MCF 10A (cell line): ENCODE data around the gene WDFY4. TPM values are rescaled to one million over a fixed set of nuclear protein-coding genes. Genes with fewer than 3 reads are reported as not detected.

Experiments used
- BruUV-seq: library from RNA; stranded (reverse); fragments of 400-500 nt; replicated peaks from 2 replicates; lab custom pipeline; 2021; lab: Mats Ljungman, UMichigan
- CTCF ChIA-PET: fragments of 300-600 bp; sonication (Branson Sonifier 250); formaldehyde crosslinking; extraction: SDS; loops from one replicate; lab custom pipeline; 2021; ENCODE audit warnings: antibody characterized with exemption, inconsistent platforms; lab: Yijun Ruan, JAX
- POLR2A ChIA-PET: fragments of 300-600, 350-650 bp; sonication (Branson Sonifier 250); formaldehyde crosslinking; extraction: SDS; loops from one replicate; lab custom pipeline; 2020; ENCODE audit warnings: antibody characterized with exemption, inconsistent platforms; lab: Yijun Ruan, JAX
- DNase-seq: peaks from one replicate; pipeline ENCODE4 v3.0.0-alpha.2; 2018; ENCODE audit not compliant: unreplicated experiment
- H3K27ac Mint-ChIP-seq: one replicate; pipeline ENCODE4 v1.8.0; 2022; ENCODE audit warnings: mild to moderate bottlenecking, low read depth, mixed read lengths; ENCODE audit not compliant: unreplicated experiment
- H3K27me3 Mint-ChIP-seq: one replicate; pipeline ENCODE4 v1.8.0; 2022; ENCODE audit warnings: mixed read lengths; ENCODE audit not compliant: insufficient read depth, unreplicated experiment
- H3K36me3 Mint-ChIP-seq: one replicate; pipeline ENCODE4 v1.8.0; 2022; ENCODE audit warnings: mild to moderate bottlenecking, moderate library complexity, mixed read lengths; ENCODE audit not compliant: insufficient read depth, unreplicated experiment
- H3K4me1 Mint-ChIP-seq: one replicate; pipeline ENCODE4 v1.8.0; 2022; ENCODE audit warnings: mixed read lengths; ENCODE audit not compliant: insufficient read depth, unreplicated experiment
- H3K4me3 Mint-ChIP-seq: one replicate; pipeline ENCODE4 v1.8.0; 2022; ENCODE audit warnings: mild to moderate bottlenecking, moderate library complexity, mixed read lengths; ENCODE audit not compliant: unreplicated experiment
- H3K9me3 Mint-ChIP-seq: one replicate; pipeline ENCODE4 v1.8.0; 2022; ENCODE audit warnings: mixed read lengths; ENCODE audit not compliant: unreplicated experiment
- intact Hi-C: fragments of 100-400 bp; cut with micrococcal nuclease; formaldehyde crosslinking; loops from 2 replicates; pipeline ENCODE4 v1.14.1; 2022
- total RNA-seq: library from RNA; stranded (reverse); gene quantifications from 2 replicates; pipeline ENCODE4 v1.2.3, GENCODE V29; 2022
- TF ChIP-seq, protein P1 (sequence below): fragments of 200-600 bp; IDR thresholded peaks from one replicate; pipeline ENCODE4 v1.8.0; 2022; ENCODE audit warnings: antibody characterized with exemption, mild to moderate bottlenecking; ENCODE audit not compliant: unreplicated experiment

The WDFY4 gene
- total RNA-seq, 1 experiment from 2014 or later: not detected

- TF ChIP-seq, protein P1, sequence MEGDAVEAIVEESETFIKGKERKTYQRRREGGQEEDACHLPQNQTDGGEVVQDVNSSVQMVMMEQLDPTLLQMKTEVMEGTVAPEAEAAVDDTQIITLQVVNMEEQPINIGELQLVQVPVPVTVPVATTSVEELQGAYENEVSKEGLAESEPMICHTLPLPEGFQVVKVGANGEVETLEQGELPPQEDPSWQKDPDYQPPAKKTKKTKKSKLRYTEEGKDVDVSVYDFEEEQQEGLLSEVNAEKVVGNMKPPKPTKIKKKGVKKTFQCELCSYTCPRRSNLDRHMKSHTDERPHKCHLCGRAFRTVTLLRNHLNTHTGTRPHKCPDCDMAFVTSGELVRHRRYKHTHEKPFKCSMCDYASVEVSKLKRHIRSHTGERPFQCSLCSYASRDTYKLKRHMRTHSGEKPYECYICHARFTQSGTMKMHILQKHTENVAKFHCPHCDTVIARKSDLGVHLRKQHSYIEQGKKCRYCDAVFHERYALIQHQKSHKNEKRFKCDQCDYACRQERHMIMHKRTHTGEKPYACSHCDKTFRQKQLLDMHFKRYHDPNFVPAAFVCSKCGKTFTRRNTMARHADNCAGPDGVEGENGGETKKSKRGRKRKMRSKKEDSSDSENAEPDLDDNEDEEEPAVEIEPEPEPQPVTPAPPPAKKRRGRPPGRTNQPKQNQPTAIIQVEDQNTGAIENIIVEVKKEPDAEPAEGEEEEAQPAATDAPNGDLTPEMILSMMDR: no peak
- Mint-ChIP-seq H3K27ac (no peak overlapping the region), H3K9me3 (no peaks in the 10 kb centered on the region), H3K4me1 (no peaks in the 10 kb centered on the region), H3K4me3 (no peak overlapping the region), H3K27me3 (peaks cover 52% of the 10 kb centered on the region), H3K36me3 (no peaks in the 10 kb centered on the region)
- no peak for DNase-seq
- ChIA-PET POLR2A (no interaction called here), CTCF (interaction anchor here (0.6 kb wide), 1 partner anchor 268 kb away, joined by 6 read pairs; no protein-coding TSS in a partner anchor)
- no TSS peak for BruUV-seq
- intact Hi-C loops: no loop called here
Observed at GRCh38 chr10:48923748-48924147, 239.1 kb downstream of the WDFY4 start.

DNA sequence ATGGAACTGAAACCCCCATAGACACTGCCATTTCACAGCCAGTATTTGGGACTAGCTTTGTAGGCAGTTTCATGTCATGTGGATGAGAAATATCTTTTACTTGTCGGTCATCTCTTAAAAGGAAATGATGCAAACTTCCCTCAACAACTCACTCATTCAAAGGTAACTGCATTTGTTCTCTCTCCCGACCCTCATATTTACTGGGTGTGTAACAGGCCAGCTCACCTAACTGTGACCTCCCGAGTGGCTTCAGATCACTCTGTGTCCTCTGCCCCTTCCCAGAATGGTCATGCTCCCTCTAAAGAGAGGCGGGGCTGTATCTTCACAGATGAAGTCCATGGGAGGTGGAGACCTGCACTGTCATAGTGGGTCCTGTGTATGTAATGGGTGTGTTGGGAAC lies 240.3 kb downstream of the WDFY4 start:
- Mint-ChIP-seq H3K27me3 (peaks cover 47% of the 10 kb centered on the region), H3K9me3 (no peaks in the 10 kb centered on the region), H3K27ac (no peak overlapping the region), H3K4me1 (no peaks in the 10 kb centered on the region), H3K4me3 (no peak overlapping the region), H3K36me3 (no peaks in the 10 kb centered on the region)
- ChIA-PET CTCF (interaction anchor here (0.5 kb wide), 1 partner anchor 487 kb away, joined by 3 read pairs; no protein-coding TSS in a partner anchor), POLR2A (no interaction called here)
- BruUV-seq: no TSS peak
- DNase-seq: no peak
- intact Hi-C loops: no loop called here
- TF ChIP-seq, protein P1: no peak

DNA sequence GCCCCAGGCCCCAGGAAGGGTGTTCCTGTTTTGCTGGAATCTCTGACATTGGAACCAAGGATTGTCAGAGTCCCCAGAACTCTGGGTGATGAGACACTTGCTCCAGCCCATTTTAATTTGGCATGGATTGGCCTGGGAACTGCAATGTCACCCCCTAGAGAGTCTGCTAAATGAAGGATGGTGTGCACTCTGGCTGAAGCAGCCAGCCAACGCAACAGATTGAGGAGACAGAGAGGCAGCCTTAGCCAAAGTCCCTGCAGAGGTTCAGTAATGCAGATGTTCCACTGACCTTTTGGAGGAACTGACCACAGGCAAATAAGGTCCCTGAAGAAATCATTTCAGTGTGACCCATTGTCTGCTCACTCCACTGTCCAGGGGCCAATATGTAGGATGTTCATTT lies 241.6 kb downstream of the WDFY4 start:
- peaks cover 41% of the 10 kb centered on the region for H3K27me3 Mint-ChIP-seq
- no peak overlapping the region for H3K27ac Mint-ChIP-seq
- no peaks in the 10 kb centered on the region for H3K9me3 Mint-ChIP-seq
- CTCF ChIA-PET: interaction anchor here (0.7 kb wide), 1 partner anchor 41 kb away, joined by 3 read pairs; no protein-coding TSS in a partner anchor
- no peak for DNase-seq
- H3K36me3 Mint-ChIP-seq: no peaks in the 10 kb centered on the region
- no TSS peak for BruUV-seq
- H3K4me3 Mint-ChIP-seq: no peak overlapping the region
- intact Hi-C loops: no loop called here
- H3K4me1 Mint-ChIP-seq: no peaks in the 10 kb centered on the region
- TF ChIP-seq, protein P1: no peak
- POLR2A ChIA-PET: no interaction called here

DNA sequence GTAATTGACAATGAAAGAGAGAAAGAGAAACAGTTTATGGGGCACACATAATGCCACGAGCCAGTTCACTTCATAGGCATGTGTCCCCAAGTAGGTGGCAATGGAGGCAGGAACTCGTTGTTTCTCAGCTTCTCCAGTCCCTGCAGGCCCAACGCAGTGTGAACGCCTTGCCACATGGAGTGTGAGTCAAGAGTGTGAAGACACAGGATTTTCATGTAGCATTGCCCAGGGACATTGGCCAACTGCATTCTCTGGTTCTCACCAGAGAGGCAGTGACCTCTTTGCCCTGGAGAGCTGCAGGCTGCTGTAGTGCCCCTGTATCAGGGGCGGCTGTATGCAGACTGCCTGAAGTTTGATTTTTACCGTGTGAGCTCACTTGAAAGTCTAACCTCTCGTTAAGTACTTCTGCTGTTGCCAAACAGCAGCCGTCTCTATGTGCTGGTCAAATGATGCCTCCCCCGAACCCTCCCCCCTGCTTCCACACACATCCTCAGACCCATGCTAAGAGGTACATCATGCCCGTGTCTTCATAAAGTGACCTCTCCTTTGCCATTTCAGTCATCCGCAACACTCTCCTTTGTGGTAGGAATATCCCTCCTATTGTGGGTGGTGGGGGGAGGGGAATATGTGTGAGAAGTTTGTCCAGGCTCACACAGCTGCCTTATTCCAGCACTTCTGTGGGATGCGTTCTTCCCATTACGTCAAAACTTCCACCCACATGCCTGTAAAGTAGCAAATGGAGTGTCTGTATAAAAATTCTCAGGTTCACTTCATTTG lies 242.3 kb downstream of the WDFY4 start:
- Mint-ChIP-seq H3K27ac (no peak overlapping the region), H3K27me3 (peaks cover 41% of the 10 kb centered on the region), H3K36me3 (no peaks in the 10 kb centered on the region), H3K9me3 (no peaks in the 10 kb centered on the region), H3K4me3 (no peak overlapping the region), H3K4me1 (no peaks in the 10 kb centered on the region)
- TF ChIP-seq, protein P1: no peak
- intact Hi-C loops: no loop called here
- CTCF ChIA-PET: no interaction called here
- POLR2A ChIA-PET: no interaction called here
- DNase-seq: no peak
- no TSS peak for BruUV-seq
